HUES6 (cell line): ENCODE measurements around the gene ZNF488.
"Not testable (repeated sequence)": the region's sequence is repeated elsewhere in the genome, so short reads cannot be mapped to it uniquely, and the experiment has no call there.

Experiments
- H3K27ac ChIP-seq: 2 replicates; pipeline ENCODE4 v1.7.0; 2013; ENCODE audit warnings: low read depth, mild to moderate bottlenecking, low read length, inconsistent platforms
- H3K27me3 ChIP-seq: 2 replicates; pipeline ENCODE4 v1.6.1; 2013; ENCODE audit warnings: low read length; ENCODE audit not compliant: control insufficient read depth, insufficient read depth
- H3K36me3 ChIP-seq: 2 replicates; pipeline ENCODE4 v1.6.1; 2013; ENCODE audit warnings: low read length; ENCODE audit not compliant: control insufficient read depth, insufficient read depth
- H3K4me1 ChIP-seq: 2 replicates; pipeline ENCODE4 v1.6.1; 2013; ENCODE audit warnings: low read length; ENCODE audit not compliant: control insufficient read depth, insufficient read depth
- H3K4me3 ChIP-seq: 2 replicates; pipeline ENCODE4 v1.5.1; 2013; ENCODE audit warnings: low read depth, low read length
- H3K9ac ChIP-seq: one replicate; pipeline ENCODE4 v1.6.1; 2013; ENCODE audit warnings: mild to moderate bottlenecking, low read length
- H3K9me3 ChIP-seq: 2 replicates; pipeline ENCODE4 v1.6.1; 2013; ENCODE audit warnings: low read depth, low read length; ENCODE audit not compliant: control insufficient read depth, insufficient read depth

Gene ZNF488

GRCh38 chr10:47416305-47417218 is 32.5 kb upstream of the ZNF488 start:
- H3K9me3 ChIP-seq, H3K9ac ChIP-seq, H3K36me3 ChIP-seq, H3K27ac ChIP-seq, H3K4me3 ChIP-seq, H3K27me3 ChIP-seq: not testable (repeated sequence)
- H3K4me1 ChIP-seq = peaks cover 14% of the 10 kb centered on the region; the same call in 1 of the 2 replicates

GRCh38 chr10:47415520-47416304 is 31.6 kb upstream of the ZNF488 start:
- no peak overlapping the region for H3K27ac ChIP-seq
- no peaks in the 10 kb centered on the region for H3K27me3 ChIP-seq
- no peaks in the 10 kb centered on the region for H3K9me3 ChIP-seq

DNA sequence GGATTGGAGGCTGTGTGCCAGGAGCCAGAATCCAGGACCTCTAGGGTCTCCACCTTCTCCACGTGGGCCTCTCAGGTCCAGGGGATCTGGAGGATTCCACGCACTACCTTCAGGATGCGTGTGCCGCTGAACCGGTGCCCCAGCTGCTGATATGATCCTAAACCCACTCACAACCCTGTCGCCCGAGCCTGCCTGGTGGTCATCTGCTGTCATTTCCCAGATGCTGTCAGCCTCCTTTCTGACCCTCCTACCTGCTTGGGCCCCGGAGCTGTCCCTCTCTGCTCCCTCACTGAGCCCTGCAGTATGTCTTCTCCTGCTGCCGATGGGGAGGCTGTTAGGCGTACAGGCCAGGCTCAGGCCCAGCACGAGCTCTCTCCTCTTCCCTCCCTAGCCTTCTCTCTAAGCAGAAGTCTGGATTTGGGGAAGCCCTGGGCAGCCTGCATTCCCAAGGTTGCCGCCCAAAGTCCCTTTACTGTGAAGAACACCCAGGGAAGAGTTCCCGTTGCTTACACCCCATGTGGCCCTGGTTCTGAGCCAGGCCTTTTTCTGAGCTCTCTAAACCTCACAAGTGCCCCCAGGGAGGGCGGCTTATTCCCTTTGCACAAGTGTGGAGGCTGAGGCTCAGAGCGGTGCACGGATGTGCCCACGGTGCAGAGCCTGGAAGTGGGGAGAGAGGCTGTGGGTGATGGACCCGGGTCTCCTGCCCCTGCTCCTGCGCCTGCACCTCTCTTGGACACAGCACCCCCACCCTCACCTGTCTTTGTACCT is 30.8 kb upstream of the ZNF488 start:
- H3K4me1 ChIP-seq = peaks cover 5% of the 10 kb centered on the region; the same call in 1 of the 2 replicates
- H3K27me3 ChIP-seq = no peaks in the 10 kb centered on the region
- no peak overlapping the region for H3K9ac ChIP-seq
- H3K9me3 ChIP-seq = no peaks in the 10 kb centered on the region
- H3K27ac ChIP-seq = no peak overlapping the region
- H3K4me3 ChIP-seq = no peak overlapping the region
- H3K36me3 ChIP-seq = no peaks in the 10 kb centered on the region

More at GRCh38 chr10:47415520-47416304, 31.6 kb upstream of the ZNF488 start:
- no peaks in the 10 kb centered on the region for H3K36me3 ChIP-seq
- H3K4me3 ChIP-seq = no peak overlapping the region
- H3K4me1 ChIP-seq = peaks cover 9% of the 10 kb centered on the region; the same call in 1 of the 2 replicates
- no peak overlapping the region for H3K9ac ChIP-seq

DNA sequence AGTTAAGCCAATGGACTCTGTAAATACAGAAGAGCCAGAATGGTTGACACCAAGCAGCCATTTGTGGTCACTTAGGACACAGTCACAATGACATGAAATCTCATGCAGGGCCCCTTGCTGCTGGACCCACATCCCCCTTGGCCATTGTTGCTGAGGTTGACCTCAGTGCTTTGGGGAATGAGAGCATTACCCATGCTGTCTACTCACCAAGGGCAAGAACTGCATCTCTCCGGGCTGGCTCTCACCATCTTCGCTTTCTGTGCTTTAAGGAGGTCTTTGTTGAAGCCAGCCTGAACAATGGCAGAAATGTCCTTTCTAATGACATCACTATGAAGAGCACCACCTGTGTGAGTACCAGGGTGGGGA is 30.1 kb upstream of the ZNF488 start:
- Histone ChIP-seq H3K4me3 (no peak overlapping the region), H3K27ac (no peak overlapping the region), H3K9me3 (no peaks in the 10 kb centered on the region), H3K4me1 (peaks cover 3% of the 10 kb centered on the region; the same call in 1 of the 2 replicates), H3K36me3 (no peaks in the 10 kb centered on the region), H3K9ac (no peak overlapping the region), H3K27me3 (no peaks in the 10 kb centered on the region)

DNA sequence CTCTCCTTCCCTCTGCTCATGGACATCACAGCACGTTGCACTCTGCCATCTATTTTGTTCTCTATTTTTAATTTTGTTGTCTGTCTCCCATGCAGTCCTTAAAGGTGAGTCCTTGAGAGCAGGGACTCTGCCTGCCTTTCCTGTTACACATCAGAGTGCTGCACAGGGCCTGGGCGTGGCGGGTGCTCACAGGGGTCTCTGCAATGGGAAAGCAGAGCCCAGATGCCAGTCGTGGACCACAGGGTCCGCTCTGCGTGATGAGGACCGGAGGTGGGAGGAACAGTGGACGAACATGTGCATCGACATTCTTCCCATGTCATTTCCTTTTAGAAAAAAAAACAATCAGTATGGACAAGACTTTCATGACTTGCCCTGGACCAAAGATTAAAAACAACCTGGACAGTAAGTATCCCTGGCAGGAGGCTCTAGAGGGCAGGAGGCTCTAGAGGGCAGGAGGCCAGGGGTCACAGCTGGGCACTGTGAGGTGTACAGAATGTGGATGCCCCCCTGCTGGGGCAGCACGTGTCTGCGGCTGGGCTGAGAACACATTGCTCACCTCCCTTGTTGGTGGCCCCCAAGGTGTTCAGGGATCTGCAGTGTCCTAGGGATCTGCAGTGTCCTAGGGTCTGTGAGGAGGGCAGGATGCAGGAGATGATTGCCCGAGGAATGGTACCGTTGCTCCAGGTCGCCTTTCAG is 29.6 kb upstream of the ZNF488 start:
- Histone ChIP-seq H3K4me3 (no peak overlapping the region), H3K27me3 (no peaks in the 10 kb centered on the region), H3K9ac (no peak overlapping the region), H3K36me3 (no peaks in the 10 kb centered on the region), H3K9me3 (no peaks in the 10 kb centered on the region), H3K4me1 (no peaks in the 10 kb centered on the region), H3K27ac (no peak overlapping the region)

GRCh38 chr10:47412869-47413268 is 28.8 kb upstream of the ZNF488 start:
- no peak overlapping the region for H3K9ac ChIP-seq
- H3K4me3 ChIP-seq = no peak overlapping the region
- no peaks in the 10 kb centered on the region for H3K4me1 ChIP-seq
- H3K27ac ChIP-seq = no peak overlapping the region
- H3K27me3 ChIP-seq = no peaks in the 10 kb centered on the region
- no peaks in the 10 kb centered on the region for H3K9me3 ChIP-seq
- no peaks in the 10 kb centered on the region for H3K36me3 ChIP-seq

- H3K27me3 ChIP-seq = no peaks in the 10 kb centered on the region
- H3K4me3 ChIP-seq = no peak overlapping the region
- H3K36me3 ChIP-seq = no peaks in the 10 kb centered on the region
- H3K9me3 ChIP-seq = no peaks in the 10 kb centered on the region
- no peak overlapping the region for H3K27ac ChIP-seq
- peaks cover 3% of the 10 kb centered on the region; the same call in 1 of the 2 replicates for H3K4me1 ChIP-seq
- no peak overlapping the region for H3K9ac ChIP-seq
Observed at GRCh38 chr10:47412177-47412730, 28.2 kb upstream of the ZNF488 start.

DNA sequence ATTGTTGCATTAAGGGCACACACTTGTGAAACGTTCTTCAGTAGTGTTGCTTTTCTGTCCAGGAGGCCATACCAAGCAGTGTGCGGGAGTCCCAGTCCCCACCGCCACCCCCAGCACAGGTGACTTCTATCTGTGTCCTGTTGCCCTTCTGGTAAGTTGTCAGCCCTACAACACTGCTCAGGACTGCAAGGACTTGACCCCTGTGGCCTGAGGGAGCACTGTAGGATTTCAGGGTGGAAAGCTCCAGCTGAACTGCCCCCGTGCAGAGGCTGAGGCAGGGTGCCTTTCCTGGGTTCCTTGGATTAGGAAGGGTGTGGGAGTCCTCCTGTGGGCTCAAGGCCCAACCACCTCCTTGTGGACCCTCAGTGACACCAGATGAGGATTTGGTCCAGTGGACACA is 26.8 kb upstream of the ZNF488 start:
- Histone ChIP-seq H3K4me3 (no peak overlapping the region), H3K27ac (no peak overlapping the region), H3K9me3 (no peaks in the 10 kb centered on the region), H3K36me3 (no peaks in the 10 kb centered on the region), H3K27me3 (no peaks in the 10 kb centered on the region), H3K4me1 (peaks cover 14% of the 10 kb centered on the region; the same call in 1 of the 2 replicates), H3K9ac (no peak overlapping the region)

DNA sequence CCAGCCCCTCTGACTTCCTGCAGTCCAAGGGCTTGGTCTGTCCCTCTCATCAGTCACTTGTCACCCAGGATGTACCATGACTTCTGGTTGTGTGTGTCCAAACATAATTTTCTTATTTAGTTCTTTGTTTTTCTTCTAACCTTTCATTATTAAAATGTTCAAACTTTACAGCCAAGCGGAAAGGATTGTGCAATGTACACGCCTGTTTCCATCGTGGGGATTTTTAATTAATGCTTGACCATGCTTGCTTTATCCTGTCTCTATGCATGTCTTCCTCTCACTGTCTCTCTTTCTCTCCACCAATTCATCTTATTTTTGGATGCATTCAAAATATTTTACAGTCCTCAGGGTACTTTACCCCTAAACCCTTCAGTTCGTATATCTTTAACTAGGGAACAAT is 26.2 kb upstream of the ZNF488 start:
- Histone ChIP-seq H3K36me3 (no peaks in the 10 kb centered on the region), H3K27me3 (no peaks in the 10 kb centered on the region), H3K9me3 (no peaks in the 10 kb centered on the region), H3K4me1 (peaks cover 14% of the 10 kb centered on the region; the same call in 1 of the 2 replicates), H3K27ac (no peak overlapping the region), H3K4me3 (no peak overlapping the region), H3K9ac (no peak overlapping the region)

DNA sequence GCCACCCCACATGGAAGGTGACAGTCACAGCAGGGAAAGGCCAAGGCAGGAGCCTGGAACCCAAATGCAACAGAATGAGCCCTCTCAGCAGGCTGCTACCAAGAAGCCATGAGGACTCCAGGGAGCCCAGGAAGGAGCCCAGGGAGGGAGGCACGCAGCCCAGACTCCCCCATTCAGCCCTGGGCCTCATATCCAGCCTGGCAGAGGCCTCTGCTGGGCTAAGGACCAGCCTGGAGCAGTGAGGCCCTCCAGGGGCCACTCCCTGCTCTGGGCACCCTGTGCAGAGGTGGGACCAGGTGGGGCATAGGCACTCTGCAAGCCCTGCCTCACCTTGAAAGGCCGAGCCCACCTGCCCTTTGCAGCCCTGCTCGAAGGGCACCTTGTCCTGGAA is 25.8 kb upstream of the ZNF488 start:
- H3K36me3 ChIP-seq = no peaks in the 10 kb centered on the region
- peaks cover 14% of the 10 kb centered on the region; the same call in 1 of the 2 replicates for H3K4me1 ChIP-seq
- H3K27me3 ChIP-seq = no peaks in the 10 kb centered on the region
- no peak overlapping the region for H3K27ac ChIP-seq
- H3K9me3 ChIP-seq = no peaks in the 10 kb centered on the region
- H3K9ac ChIP-seq = no peak overlapping the region
- H3K4me3 ChIP-seq = no peak overlapping the region
